Spleen (tissue), 13 donors: Measurements from ENCODE around the gene TMEM192. TPM values are rescaled to one million over a fixed set of nuclear protein-coding genes. Genes with fewer than 3 reads are reported as not detected.

Experiments
- DNase-seq: peaks from one replicate; pipeline ENCODE4 v3.0.0-alpha.2; 2020
- H3K27ac ChIP-seq, 8 donors: fragments of 200-600 bp; sonication (generic) in 7 of 8; 1 replicate in 4 of 8; 2 replicates in 4 of 8; pipeline versions ENCODE4 v1.5.0 to v1.8.0; 2016 to 2021; ENCODE audit warnings: inconsistent platforms in 4 of 8, mild to moderate bottlenecking in 4 of 8, moderate library complexity in 1 of 8
- H3K27me3 ChIP-seq, 7 donors: fragments of 200-600 bp; sonication (generic) in 6 of 7; replicated peaks in 1 of 7; 1 replicate in 4 of 7; 2 replicates in 3 of 7; pipeline versions ENCODE4 v1.5.0 to v1.8.0; 2016 to 2021; ENCODE audit warnings: inconsistent platforms in 3 of 7, mild to moderate bottlenecking in 1 of 7
- H3K36me3 ChIP-seq, 6 donors: fragments of 200-600 bp; sonication (generic) in 5 of 6; 1 replicate in 4 of 6; 2 replicates in 2 of 6; pipeline versions ENCODE4 v1.5.0 to v1.8.0; 2016 to 2021; ENCODE audit warnings: inconsistent platforms in 2 of 6
- H3K4me1 ChIP-seq, 6 donors: fragments of 200-600 bp; sonication (generic) in 5 of 6; 1 replicate in 3 of 6; 2 replicates in 3 of 6; pipeline versions ENCODE4 v1.5.0 to v1.8.0; 2016 to 2021; ENCODE audit warnings: inconsistent platforms in 3 of 6
- H3K4me3 ChIP-seq, 8 donors: fragments of 200-600 bp; sonication (generic) in 7 of 8; 1 replicate in 4 of 8; 2 replicates in 4 of 8; pipeline versions ENCODE4 v1.5.0 to v1.8.0; 2016 to 2021; ENCODE audit warnings: inconsistent platforms in 4 of 8, mild to moderate bottlenecking in 4 of 8, moderate library complexity in 2 of 8
- H3K9me3 ChIP-seq, 8 donors: fragments of 200-600 bp; sonication (generic) in 7 of 8; 1 replicate in 4 of 8; 2 replicates in 4 of 8; pipeline versions ENCODE4 v1.5.0 to v1.8.0; 2016 to 2021; ENCODE audit warnings: inconsistent platforms in 4 of 8
- POLR2A ChIP-seq, 3 donors: fragments of 450-650 bp; IDR thresholded peaks; one replicate each; pipeline ENCODE4 v1.5.1; 2017; ENCODE audit warnings: antibody characterized with exemption in 3 of 3, mild to moderate bottlenecking in 1 of 3
- POLR2AphosphoS5 ChIP-seq, 3 donors: sonication (generic); formaldehyde crosslinking; IDR thresholded peaks; one replicate each; pipeline ENCODE4 v1.5.1; 2017; ENCODE audit warnings: antibody characterized with exemption in 3 of 3
- WGBS, 5 donors: extraction: QIAGEN DNeasy Blood & Tissue Kit in 3 of 5; methylation state at CpG; one replicate each; pipeline versions ENCODE4 v1.1.5 to v1.1.7; 2013 to 2018; 5-methylcytosine and 5-hydroxymethylcytosine counted together
- intact Hi-C: fragments of 100-400 bp; cut with DNase I; formaldehyde crosslinking; loops from one replicate; pipeline ENCODE4 v1.15.0; 2023; ENCODE audit warnings: low total_unique reads
- long read RNA-seq, 2 donors: transcript quantifications; one replicate each; lab custom pipeline, GENCODE V29; 2026
- polyA plus RNA-seq, 3 donors: library from polyadenylated mRNA; stranded (reverse); fragments of 200-250 nt; gene quantifications; one replicate each; pipeline ENCODE4 v1.2.1, GENCODE V29; 2013
- total RNA-seq, 7 donors: library from RNA; depleted of rRNA in 3 of 7; stranded (reverse); fragments of >200 nt in 3 of 7; fragmentation: NEBNext Ultra II Directional in 4 of 7; extraction: Animal tissue kit (Norgen Biotek cat#: 25700) in 4 of 7; gene quantifications; one replicate each; pipeline versions ENCODE4 v1.1.0 to v1.2.1, GENCODE V29; 2016 to 2021
- TF ChIP-seq, protein P1 (sequence below), 11 experiments: fragments of 200-600 bp in 7 of 11; fragments of 450-650 bp in 4 of 11; sonication (generic) in 4 of 11; IDR thresholded peaks in 8 of 11; conservative IDR thresholded peaks in 3 of 11; 1 replicate in 7 of 11; 2 replicates in 4 of 11; pipeline versions ENCODE4 v1.4.0 to v1.8.0; 2016 to 2021; ENCODE audit warnings: antibody characterized with exemption in 11 of 11, inconsistent platforms in 4 of 11, mild to moderate bottlenecking in 1 of 11
- donor health status: healthy with polysubstance abuse.
- donor health status: DM: no; HTN: no; CAD: no; lungs with moderate emphysema.
- donor health status: DM: no; HTN: no; CAD: no.
- donor health status: Bipolar disorder and iron deficiency.
- donor health status: healthy.
- donor health status: DM: no; HTN: no; CAD: no.
- donor health status: DM: yes; HTN: yes; CAD: no.

The TMEM192 gene
- total RNA-seq (10 to 100 TPM; 12.3 to 19.1 (median 13.9) TPM), polyA plus RNA-seq (1 to 10 TPM; 4.3 to 6.8 (median 5.2) TPM)
- long read RNA-seq, donor 1, full-length matches to known transcripts, result 2 of 2 reads
- long read RNA-seq, donor 1, partial matches to known transcripts, result 0 of 2 reads
- long read RNA-seq, donor 1, other reads (novel, unspliced or antisense), result 0 of 2 reads
- long read RNA-seq, donor 2, full-length matches to known transcripts, result 1 of 1 reads
- long read RNA-seq, donor 2, partial matches to known transcripts, result 0 of 1 reads
- long read RNA-seq, donor 2, other reads (novel, unspliced or antisense), result 0 of 1 reads

- TF ChIP-seq, protein P1, sequence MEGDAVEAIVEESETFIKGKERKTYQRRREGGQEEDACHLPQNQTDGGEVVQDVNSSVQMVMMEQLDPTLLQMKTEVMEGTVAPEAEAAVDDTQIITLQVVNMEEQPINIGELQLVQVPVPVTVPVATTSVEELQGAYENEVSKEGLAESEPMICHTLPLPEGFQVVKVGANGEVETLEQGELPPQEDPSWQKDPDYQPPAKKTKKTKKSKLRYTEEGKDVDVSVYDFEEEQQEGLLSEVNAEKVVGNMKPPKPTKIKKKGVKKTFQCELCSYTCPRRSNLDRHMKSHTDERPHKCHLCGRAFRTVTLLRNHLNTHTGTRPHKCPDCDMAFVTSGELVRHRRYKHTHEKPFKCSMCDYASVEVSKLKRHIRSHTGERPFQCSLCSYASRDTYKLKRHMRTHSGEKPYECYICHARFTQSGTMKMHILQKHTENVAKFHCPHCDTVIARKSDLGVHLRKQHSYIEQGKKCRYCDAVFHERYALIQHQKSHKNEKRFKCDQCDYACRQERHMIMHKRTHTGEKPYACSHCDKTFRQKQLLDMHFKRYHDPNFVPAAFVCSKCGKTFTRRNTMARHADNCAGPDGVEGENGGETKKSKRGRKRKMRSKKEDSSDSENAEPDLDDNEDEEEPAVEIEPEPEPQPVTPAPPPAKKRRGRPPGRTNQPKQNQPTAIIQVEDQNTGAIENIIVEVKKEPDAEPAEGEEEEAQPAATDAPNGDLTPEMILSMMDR (IDR thresholded peaks at IDR 0.05 in 8 of 11, conservative IDR thresholded peaks at IDR 0.05 in 3 of 11), result peak in 9 of 11 experiments; percentile 32 to 75 (median 46)
- TF ChIP-seq POLR2AphosphoS5 (IDR thresholded peaks at IDR 0.05) (peak; percentile 79 to 89 (median 85)), POLR2A (IDR thresholded peaks at IDR 0.05) (no peak)
- peak within 1 kb of the TSS; percentile 72 to 99 (median 91) for H3K4me3 ChIP-seq
- peaks cover 0 to 7% (median 0%) of the 10 kb centered on the region in 7 donors for H3K27me3 ChIP-seq
- peak; percentile 99 for DNase-seq
- WGBS, 5 donors, result 0 to 1% (median 0%) methylated on average over 37 to 66 of the region's 66 CpGs
- intact Hi-C loops, result no loop called here
- H3K36me3 ChIP-seq, result peaks cover 0 to 6% (median 0%) of the 10 kb centered on the region in 6 donors
- peaks cover 0 to 24% (median 19%) of the 10 kb centered on the region in 6 donors for H3K4me1 ChIP-seq
- peak within 1 kb of the TSS; percentile 82 to 95 (median 92) for H3K27ac ChIP-seq
- H3K9me3 ChIP-seq, result no peaks in the 10 kb centered on the region
Observed at GRCh38 chr4:165112368-165113121, at the start of gene TMEM192. TMEM192 (minus strand) TSS chr4:165112860; CDS start chr4:165112773, 87 bp downstream.

- intact Hi-C loops, result no loop called here
- no peak for DNase-seq
- Histone ChIP-seq H3K4me1 (no peaks in the 10 kb centered on the region), H3K9me3 (peaks cover 0 to 15% (median 11%) of the 10 kb centered on the region in 8 donors), H3K27ac (no peak overlapping the region), H3K27me3 (no peaks in the 10 kb centered on the region), H3K4me3 (no peak overlapping the region), H3K36me3 (no peaks in the 10 kb centered on the region)
- TF ChIP-seq POLR2A (IDR thresholded peaks at IDR 0.05) (no peak), POLR2AphosphoS5 (IDR thresholded peaks at IDR 0.05) (no peak)
- TF ChIP-seq, protein P1 (IDR thresholded peaks at IDR 0.05 in 8 of 11, conservative IDR thresholded peaks at IDR 0.05 in 3 of 11), result no peak
Observed at GRCh38 chr4:165158762-165159161, 46.1 kb upstream of the TMEM192 start.

- H3K4me3 ChIP-seq, result no peak overlapping the region
- no peak for DNase-seq
- H3K9me3 ChIP-seq, result peaks cover 0 to 15% (median 11%) of the 10 kb centered on the region in 8 donors
- no peaks in the 10 kb centered on the region for H3K36me3 ChIP-seq
- TF ChIP-seq, protein P1 (IDR thresholded peaks at IDR 0.05 in 8 of 11, conservative IDR thresholded peaks at IDR 0.05 in 3 of 11), result no peak
- TF ChIP-seq POLR2AphosphoS5 (IDR thresholded peaks at IDR 0.05) (no peak), POLR2A (IDR thresholded peaks at IDR 0.05) (no peak)
- no peak overlapping the region for H3K27ac ChIP-seq
- H3K27me3 ChIP-seq, result no peaks in the 10 kb centered on the region
- WGBS, 5 donors, result 73 to 96% (median 92%) methylated on average over 2 of the region's 2 CpGs
- no peaks in the 10 kb centered on the region for H3K4me1 ChIP-seq
- intact Hi-C loops, result no loop called here
Observed at GRCh38 chr4:165156906-165157305, 44.2 kb upstream of the TMEM192 start.

GRCh38 chr4:165154482-165154881 is 41.8 kb upstream of the TMEM192 start:
- intact Hi-C loops, result no loop called here
- peaks cover 0 to 15% (median 11%) of the 10 kb centered on the region in 8 donors for H3K9me3 ChIP-seq
- H3K27me3 ChIP-seq, result peaks cover 0 to 4% (median 0%) of the 10 kb centered on the region in 7 donors
- H3K36me3 ChIP-seq, result no peaks in the 10 kb centered on the region
- no peak for DNase-seq
- TF ChIP-seq POLR2A (IDR thresholded peaks at IDR 0.05) (no peak), POLR2AphosphoS5 (IDR thresholded peaks at IDR 0.05) (no peak)
- TF ChIP-seq, protein P1 (IDR thresholded peaks at IDR 0.05 in 8 of 11, conservative IDR thresholded peaks at IDR 0.05 in 3 of 11), result no peak
- no peaks in the 10 kb centered on the region for H3K4me1 ChIP-seq
- no peak overlapping the region for H3K27ac ChIP-seq
- H3K4me3 ChIP-seq, result no peak overlapping the region
